ENCODE measurements around the gene MORN1.

GRCh38 chr1:2288816-2289536 lies 102.4 kb downstream of the MORN1 start:
- TF ChIP-seq CTCF (IDR thresholded peaks at IDR 0.05; ENCODE audit: poor library complexity, severe bottlenecking), result no peak
- no peak for TF ChIP-seq TAF1 (IDR thresholded peaks at IDR 0.05; ENCODE audit: low read depth)
- no peak for TF ChIP-seq POLR2AphosphoS5 (IDR thresholded peaks at IDR 0.05)
- TF ChIP-seq EZH2 (IDR thresholded peaks at IDR 0.05; ENCODE audit: borderline replicate concordance, insufficient read depth, low read length, poor library complexity, severe bottlenecking), result no peak
- TF ChIP-seq MXI1 (conservative IDR thresholded peaks at IDR 0.05; ENCODE audit: poor library complexity, severe bottlenecking), result no peak
- TF ChIP-seq EP300 (conservative IDR thresholded peaks at IDR 0.05; ENCODE audit: poor library complexity, severe bottlenecking), result no peak
- no peak for TF ChIP-seq SMC3 (conservative IDR thresholded peaks at IDR 0.05; ENCODE audit: poor library complexity)
- TF ChIP-seq RAD21 (conservative IDR thresholded peaks at IDR 0.05), result no peak
- no peak for TF ChIP-seq REST (IDR thresholded peaks at IDR 0.05; ENCODE audit: borderline replicate concordance)

All from neural cell (in vitro differentiated cells).